Activated CD4-positive, alpha-beta memory T cell treated with anti-CD3 and anti-CD28 coated beads for 36 hours (primary cell): ENCODE measurements around the gene CASP14. TPM values are rescaled to one million over a fixed set of nuclear protein-coding genes. Genes with fewer than 3 reads are reported as not detected.
"Not testable (repeated sequence)": the region's sequence is repeated elsewhere in the genome, so short reads cannot be mapped to it uniquely, and the experiment has no call there.

Experiments used
- CTCF ChIA-PET: fragments of 350-600 bp; sonication (Branson Sonifier 250); formaldehyde crosslinking; loops from one replicate; lab custom pipeline; 2021; ENCODE audit warnings: antibody characterized with exemption, inconsistent platforms; lab: Charles Lee
- POLR2A ChIA-PET: fragments of 350-600 bp; sonication (Branson Sonifier 250); formaldehyde crosslinking; loops from one replicate; lab custom pipeline; 2021; ENCODE audit warnings: antibody characterized with exemption; lab: Charles Lee
- DNase-seq: peaks from one replicate; pipeline ENCODE4 v3.0.0-alpha.2; 2020
- H3K27ac Mint-ChIP-seq: one replicate; pipeline ENCODE4 v1.8.0; 2021; ENCODE audit warnings: mixed read lengths
- H3K27me3 Mint-ChIP-seq: one replicate; pipeline ENCODE4 v1.8.0; 2021; ENCODE audit warnings: mixed read lengths
- H3K36me3 Mint-ChIP-seq: one replicate; pipeline ENCODE4 v1.8.0; 2021; ENCODE audit warnings: mixed read lengths
- H3K4me1 Mint-ChIP-seq: one replicate; pipeline ENCODE4 v1.8.0; 2021; ENCODE audit warnings: low read depth, mixed read lengths
- H3K4me3 Mint-ChIP-seq: one replicate; pipeline ENCODE4 v1.8.0; 2021; ENCODE audit warnings: mild to moderate bottlenecking, mixed read lengths
- H3K9me3 Mint-ChIP-seq: one replicate; pipeline ENCODE4 v1.8.0; 2021; ENCODE audit warnings: mixed read lengths
- intact Hi-C: fragments of 100-400 bp; cut with micrococcal nuclease; formaldehyde crosslinking; loops from one replicate; pipeline ENCODE4 v1.15.1; 2023
- total RNA-seq, 2 experiments: library from RNA; stranded (reverse); gene quantifications; one replicate each; pipeline ENCODE4 v1.2.3, GENCODE V29; 2021

CASP14 gene
- total RNA-seq, 2 experiments from 2014 or later = not detected

DNA sequence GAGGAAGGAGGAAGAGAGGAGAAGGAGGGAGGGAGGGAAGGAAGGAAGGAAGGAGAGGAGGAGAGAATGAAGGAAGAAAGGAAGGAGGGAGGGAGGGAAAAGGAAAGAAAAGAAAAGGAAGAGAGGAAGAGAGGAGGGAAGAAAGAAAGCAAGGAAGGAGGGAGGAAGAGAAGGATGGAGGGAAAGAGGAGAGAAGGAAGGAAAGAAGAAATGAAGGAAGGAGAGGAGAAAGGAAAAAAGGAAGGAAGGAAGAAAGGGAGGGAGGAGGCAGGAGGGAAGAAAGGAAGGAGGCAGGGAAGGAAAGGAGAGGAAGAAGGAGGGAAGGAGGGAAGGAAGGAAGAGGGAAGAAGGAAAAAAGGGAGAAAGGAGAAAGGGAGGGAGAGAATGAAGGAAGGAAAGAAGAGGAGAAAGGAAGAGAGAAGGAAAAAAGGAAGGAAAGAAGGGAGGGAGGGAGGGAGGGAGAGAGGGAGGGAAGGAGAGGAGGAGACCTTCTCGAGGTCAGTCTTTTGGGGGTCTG is 13.4 kb upstream of the CASP14 start:
- ChIA-PET POLR2A (no interaction called here), CTCF (no interaction called here)
- Mint-ChIP-seq H3K27ac (no peak overlapping the region), H3K9me3 (no peaks in the 10 kb centered on the region), H3K27me3 (peaks cover 30% of the 10 kb centered on the region), H3K36me3 (no peaks in the 10 kb centered on the region), H3K4me1 (no peaks in the 10 kb centered on the region), H3K4me3 (no peak overlapping the region)
- no peak for DNase-seq
- intact Hi-C loops = no loop called here

DNA sequence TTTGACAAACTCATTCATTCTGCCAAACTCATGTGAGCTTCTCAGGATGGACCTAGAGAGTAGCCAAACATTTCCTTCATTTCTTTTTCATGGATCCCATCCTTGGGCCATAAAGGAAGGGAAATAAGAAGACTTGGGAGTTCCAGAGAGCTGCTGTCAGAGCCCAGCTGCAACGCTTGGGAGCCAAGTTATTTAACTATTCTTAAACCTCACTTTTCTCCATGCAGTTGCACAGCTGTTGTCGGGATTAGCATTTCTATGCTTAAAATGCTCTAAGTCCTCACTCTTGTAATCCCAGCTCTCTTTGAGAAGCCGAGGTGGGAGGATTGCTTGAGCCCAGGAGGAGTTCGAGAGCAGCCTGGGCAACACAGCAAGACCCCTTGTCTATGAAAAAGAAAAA is 11.7 kb upstream of the CASP14 start:
- ChIA-PET CTCF (no interaction called here), POLR2A (no interaction called here)
- peaks cover 30% of the 10 kb centered on the region for H3K27me3 Mint-ChIP-seq

DNA sequence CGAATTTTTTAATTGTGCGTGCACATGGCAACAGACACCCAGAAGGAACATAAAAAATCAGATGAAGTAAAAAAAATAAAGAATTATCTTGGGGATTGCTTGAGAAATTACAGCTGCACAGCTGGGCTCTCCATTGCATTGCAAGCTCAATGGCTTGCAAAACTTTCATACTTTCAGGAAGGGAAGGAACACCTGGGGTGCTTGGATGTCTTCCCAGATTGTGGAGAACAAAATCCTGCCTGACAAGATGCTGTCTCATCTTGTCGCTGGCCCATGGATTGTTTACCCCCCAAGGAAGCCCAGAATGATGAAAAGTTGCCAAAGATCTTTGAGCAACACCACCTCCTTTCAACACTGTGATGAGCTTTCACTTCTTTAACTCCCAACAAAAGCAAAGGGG is 11.0 kb upstream of the CASP14 start:
- intact Hi-C loops = no loop called here
- no peak for DNase-seq
- ChIA-PET POLR2A (no interaction called here), CTCF (no interaction called here)
- no peak overlapping the region for H3K4me3 Mint-ChIP-seq
- H3K27me3 Mint-ChIP-seq = peaks cover 29% of the 10 kb centered on the region
- H3K27ac Mint-ChIP-seq = no peak overlapping the region
- no peaks in the 10 kb centered on the region for H3K36me3 Mint-ChIP-seq
- H3K4me1 Mint-ChIP-seq = no peaks in the 10 kb centered on the region
- H3K9me3 Mint-ChIP-seq = no peaks in the 10 kb centered on the region

More for the DNA sequence above, 11.7 kb upstream of the CASP14 start:
- Mint-ChIP-seq H3K4me1 (no peaks in the 10 kb centered on the region), H3K27ac (no peak overlapping the region), H3K36me3 (no peaks in the 10 kb centered on the region), H3K4me3 (no peak overlapping the region), H3K9me3 (no peaks in the 10 kb centered on the region)
- intact Hi-C loops = no loop called here
- DNase-seq = no peak

DNA sequence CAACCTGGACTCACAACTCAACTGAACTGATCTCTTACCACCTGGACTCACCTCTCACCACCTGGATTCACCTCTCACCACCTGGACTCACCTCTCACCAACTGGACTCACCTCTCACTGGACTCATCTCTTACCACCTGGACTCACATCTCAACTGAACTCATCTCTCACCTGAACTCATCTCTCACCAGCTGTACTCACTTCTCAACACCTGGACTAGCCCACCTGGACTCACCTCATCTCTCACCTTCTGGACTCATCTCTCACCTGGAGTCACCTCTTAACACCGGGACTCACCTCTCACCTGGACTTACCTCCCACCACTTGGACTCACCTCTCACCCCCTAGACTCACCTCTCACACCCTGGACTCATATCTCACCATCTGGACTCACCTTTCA is 7.3 kb upstream of the CASP14 start:
- Mint-ChIP-seq H3K27me3 (peaks cover 25% of the 10 kb centered on the region), H3K4me3 (no peak overlapping the region), H3K27ac (no peak overlapping the region), H3K36me3 (no peaks in the 10 kb centered on the region), H3K9me3 (no peaks in the 10 kb centered on the region), H3K4me1 (no peaks in the 10 kb centered on the region)
- CTCF ChIA-PET = no interaction called here
- POLR2A ChIA-PET = no interaction called here
- no peak for DNase-seq
- intact Hi-C loops = no loop called here

DNA sequence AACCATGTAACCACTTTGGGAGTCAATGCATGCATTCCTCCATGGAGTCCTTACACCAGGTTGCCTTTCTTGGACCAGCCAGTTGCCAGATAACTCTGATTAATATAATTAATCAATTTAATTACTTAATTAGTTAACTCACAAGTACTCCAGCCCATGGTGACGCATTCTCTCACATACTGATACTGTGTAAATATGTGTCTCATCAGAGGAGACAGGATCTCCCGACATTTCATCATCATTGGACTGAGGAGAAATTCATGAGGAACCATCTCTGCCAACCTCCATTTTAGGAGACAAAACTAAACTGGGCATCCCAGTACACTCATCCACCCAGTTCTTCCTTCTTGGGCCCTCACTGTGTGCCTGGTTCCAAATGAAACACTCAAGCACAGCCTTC is 6.5 kb upstream of the CASP14 start:
- no peak for DNase-seq
- ChIA-PET POLR2A (no interaction called here), CTCF (no interaction called here)
- Mint-ChIP-seq H3K27ac (no peak overlapping the region), H3K9me3 (no peaks in the 10 kb centered on the region), H3K36me3 (no peaks in the 10 kb centered on the region), H3K4me1 (no peaks in the 10 kb centered on the region), H3K27me3 (peaks cover 27% of the 10 kb centered on the region), H3K4me3 (no peak overlapping the region)
- intact Hi-C loops = no loop called here

DNA sequence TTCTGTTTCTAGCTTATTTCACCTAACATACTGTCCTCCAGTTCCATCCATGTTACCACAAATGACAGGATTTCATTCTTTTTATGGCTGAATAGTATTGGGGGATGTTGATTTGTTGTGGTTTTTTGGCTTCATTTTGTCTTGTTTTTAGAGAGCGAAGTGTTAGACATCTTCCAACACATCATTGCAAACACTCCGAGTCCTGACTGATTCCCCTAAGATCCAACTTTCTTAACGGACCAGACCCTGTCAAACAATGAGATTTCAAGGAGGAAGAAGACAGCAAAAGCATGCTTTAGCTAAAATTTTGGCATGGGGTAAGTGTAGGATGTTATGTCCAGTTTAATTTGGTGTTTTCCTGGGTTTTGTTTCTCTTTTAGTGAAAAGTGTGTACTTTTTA is 3.8 kb upstream of the CASP14 start:
- Mint-ChIP-seq H3K9me3 (no peaks in the 10 kb centered on the region), H3K4me3 (no peak overlapping the region), H3K36me3 (no peaks in the 10 kb centered on the region), H3K4me1 (no peaks in the 10 kb centered on the region), H3K27me3 (peaks cover 24% of the 10 kb centered on the region), H3K27ac (no peak overlapping the region)
- CTCF ChIA-PET = no interaction called here
- DNase-seq = no peak
- POLR2A ChIA-PET = no interaction called here
- intact Hi-C loops = no loop called here

DNA sequence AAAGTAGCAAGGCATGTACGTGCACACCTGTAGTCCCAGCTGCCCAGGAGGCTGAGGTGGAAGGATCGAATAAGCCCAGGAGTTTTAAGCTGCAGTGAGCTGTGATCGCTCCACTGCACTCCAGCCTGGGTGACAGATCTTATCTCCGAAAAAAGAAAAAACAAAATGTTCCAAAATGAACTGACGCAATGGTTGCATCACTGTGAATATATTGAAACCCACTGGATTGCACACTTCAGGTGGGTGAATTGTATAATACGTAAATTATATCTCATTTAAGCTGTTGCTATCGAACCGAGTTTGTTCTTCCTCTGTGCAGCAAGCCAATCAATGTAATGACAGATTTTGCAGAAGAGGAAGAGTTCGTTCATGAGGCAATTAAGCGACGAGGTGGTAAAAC is 1.6 kb upstream of the CASP14 start:
- H3K4me1 Mint-ChIP-seq = no peaks in the 10 kb centered on the region

DNA sequence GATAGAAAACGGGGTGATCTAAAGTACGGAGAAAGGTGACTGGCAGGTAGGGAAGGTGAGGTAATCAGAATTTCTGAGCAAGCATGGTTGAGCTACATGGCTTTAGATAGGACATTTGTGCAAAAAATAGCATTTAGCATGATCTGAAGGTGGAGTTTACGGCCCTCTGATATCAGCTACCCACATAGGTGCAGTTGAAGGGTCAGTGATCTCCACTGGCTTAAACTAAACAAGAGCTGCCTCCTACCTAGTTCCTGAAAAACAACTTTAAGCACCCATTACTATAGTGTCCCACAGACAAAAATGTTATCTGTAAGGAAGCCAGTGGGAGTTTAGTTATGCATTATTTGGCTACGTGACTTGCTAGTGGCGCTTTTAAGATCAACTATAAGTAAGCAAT is 1.2 kb upstream of the CASP14 start:
- CTCF ChIA-PET = no interaction called here
- Mint-ChIP-seq H3K9me3 (no peaks in the 10 kb centered on the region), H3K27ac (no peak overlapping the region), H3K27me3 (peaks cover 35% of the 10 kb centered on the region), H3K4me1 (no peaks in the 10 kb centered on the region), H3K36me3 (no peaks in the 10 kb centered on the region), H3K4me3 (no peak overlapping the region)
- POLR2A ChIA-PET = no interaction called here
- no peak for DNase-seq
- intact Hi-C loops = no loop called here

More for the DNA sequence above, 1.6 kb upstream of the CASP14 start:
- CTCF ChIA-PET = interaction anchor here (0.6 kb wide), 1 partner anchor 39 kb away, joined by 3 read pairs; no protein-coding TSS in a partner anchor
- peaks cover 35% of the 10 kb centered on the region for H3K27me3 Mint-ChIP-seq
- no peak overlapping the region for H3K27ac Mint-ChIP-seq
- POLR2A ChIA-PET = no interaction called here
- H3K9me3 Mint-ChIP-seq = no peaks in the 10 kb centered on the region
- no peak for DNase-seq
- intact Hi-C loops = no loop called here
- no peak overlapping the region for H3K4me3 Mint-ChIP-seq
- H3K36me3 Mint-ChIP-seq = no peaks in the 10 kb centered on the region

DNA sequence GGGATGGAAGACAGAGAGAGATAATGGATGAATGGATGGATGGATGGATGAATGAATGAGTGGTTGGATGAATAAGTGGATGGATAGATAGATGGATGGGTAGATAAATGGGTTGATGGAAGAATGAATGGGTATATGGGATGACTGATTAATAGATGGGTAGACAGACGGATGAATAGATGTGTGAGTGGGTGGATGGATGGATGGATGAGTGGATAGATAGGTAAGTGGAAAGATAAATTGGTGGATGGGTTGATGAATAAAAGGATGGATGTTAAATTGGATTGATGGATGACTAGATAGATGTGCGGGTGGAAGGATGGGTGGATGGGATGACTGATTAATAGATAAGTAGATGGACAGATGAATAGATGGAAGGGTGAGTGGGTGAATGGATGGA is 1.4 kb downstream of the CASP14 start:
- H3K4me1 Mint-ChIP-seq = no peaks in the 10 kb centered on the region
- no peak overlapping the region for H3K4me3 Mint-ChIP-seq
- no peaks in the 10 kb centered on the region for H3K36me3 Mint-ChIP-seq
- no peak for DNase-seq
- peaks cover 28% of the 10 kb centered on the region for H3K27me3 Mint-ChIP-seq
- POLR2A ChIA-PET = no interaction called here
- no peaks in the 10 kb centered on the region for H3K9me3 Mint-ChIP-seq
- no peak overlapping the region for H3K27ac Mint-ChIP-seq
- CTCF ChIA-PET = no interaction called here
- intact Hi-C loops = no loop called here

DNA sequence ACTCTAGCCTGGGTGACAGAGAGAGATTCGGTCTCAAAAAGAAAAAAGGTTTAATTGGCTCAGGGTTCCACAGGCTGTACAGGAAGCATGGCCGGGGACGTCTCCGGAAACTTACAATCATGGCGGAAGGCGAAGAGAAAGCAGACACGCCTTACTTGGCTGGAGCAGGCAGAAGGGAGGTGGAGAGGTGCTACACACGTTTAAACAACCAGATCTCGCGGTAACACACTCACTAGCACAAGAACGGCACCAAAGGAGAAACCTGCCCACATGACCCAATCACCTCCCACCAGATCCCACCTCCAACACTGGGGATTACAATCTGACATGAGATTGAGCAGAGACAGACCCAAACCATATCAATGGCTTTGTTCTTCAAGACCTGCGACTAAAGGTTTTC is 12.8 kb downstream of the CASP14 start:
- H3K27ac Mint-ChIP-seq = no peak overlapping the region
- POLR2A ChIA-PET = no interaction called here
- no peaks in the 10 kb centered on the region for H3K9me3 Mint-ChIP-seq
- intact Hi-C loops = no loop called here
- H3K27me3 Mint-ChIP-seq = peaks cover 39% of the 10 kb centered on the region
- H3K4me1 Mint-ChIP-seq = no peaks in the 10 kb centered on the region
- no peaks in the 10 kb centered on the region for H3K36me3 Mint-ChIP-seq
- CTCF ChIA-PET = no interaction called here
- no peak overlapping the region for H3K4me3 Mint-ChIP-seq
- no peak for DNase-seq

DNA sequence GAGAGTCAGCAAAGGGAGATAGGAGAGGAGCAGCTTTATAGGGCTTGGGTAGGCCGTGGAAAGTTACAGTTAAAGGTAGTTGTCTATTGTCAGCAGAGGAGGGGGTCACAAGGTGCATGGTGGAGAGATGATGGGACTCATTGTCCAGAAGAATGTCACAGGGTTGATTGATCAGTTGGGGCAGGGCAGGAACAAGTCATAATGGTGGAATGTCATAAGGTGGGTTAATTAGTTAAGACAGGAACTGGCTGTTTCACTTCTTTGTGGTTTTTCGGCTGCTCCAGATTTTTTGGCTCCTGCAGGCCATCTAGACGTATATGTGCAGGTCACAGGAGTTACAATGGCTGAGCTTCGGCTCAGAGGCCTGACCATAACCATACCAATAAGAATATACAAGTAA is 21.1 kb downstream of the CASP14 start:
- POLR2A ChIA-PET, H3K27ac Mint-ChIP-seq, DNase-seq, H3K27me3 Mint-ChIP-seq, H3K4me1 Mint-ChIP-seq, intact Hi-C loops, H3K36me3 Mint-ChIP-seq, H3K4me3 Mint-ChIP-seq, H3K9me3 Mint-ChIP-seq: not testable (repeated sequence)
- CTCF ChIA-PET = interaction anchor here (1.5 kb wide), 1 partner anchor 23 kb away, joined by 4 read pairs; no protein-coding TSS in a partner anchor

DNA sequence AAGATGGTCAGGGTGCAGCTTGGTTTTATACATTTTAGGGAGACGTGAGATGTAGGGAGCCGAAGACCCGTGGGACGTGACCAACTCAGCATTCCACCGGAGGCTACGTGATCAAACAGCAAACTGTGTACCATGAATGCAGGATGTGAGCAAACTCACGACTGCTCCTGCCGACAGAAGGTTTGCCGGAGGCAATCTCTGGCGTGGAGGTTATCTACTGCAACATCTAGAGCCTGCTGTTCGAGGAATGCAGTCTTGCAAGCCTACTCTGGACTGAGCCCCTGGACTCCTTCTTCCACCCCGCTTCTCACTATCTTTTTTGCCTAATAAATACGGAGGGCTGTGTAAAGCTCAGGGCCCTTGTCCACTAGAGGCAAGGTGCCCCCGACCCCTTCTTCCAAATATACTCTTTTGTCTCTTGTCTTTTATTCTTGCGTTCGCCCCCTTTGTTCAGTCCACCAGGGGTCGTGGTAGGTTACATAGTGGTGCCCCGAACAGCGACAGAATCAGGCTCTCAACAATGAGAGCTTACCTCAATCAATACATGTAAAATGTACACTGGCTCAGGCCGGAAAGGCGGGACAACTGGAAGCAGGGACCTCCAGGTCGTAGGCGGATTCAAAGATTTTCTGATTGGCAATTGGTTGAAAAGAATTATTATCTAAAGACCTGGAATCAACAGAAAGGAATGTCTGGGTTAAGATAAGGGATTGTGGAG is 23.8 kb downstream of the CASP14 start:
- intact Hi-C loops = no loop called here

DNA sequence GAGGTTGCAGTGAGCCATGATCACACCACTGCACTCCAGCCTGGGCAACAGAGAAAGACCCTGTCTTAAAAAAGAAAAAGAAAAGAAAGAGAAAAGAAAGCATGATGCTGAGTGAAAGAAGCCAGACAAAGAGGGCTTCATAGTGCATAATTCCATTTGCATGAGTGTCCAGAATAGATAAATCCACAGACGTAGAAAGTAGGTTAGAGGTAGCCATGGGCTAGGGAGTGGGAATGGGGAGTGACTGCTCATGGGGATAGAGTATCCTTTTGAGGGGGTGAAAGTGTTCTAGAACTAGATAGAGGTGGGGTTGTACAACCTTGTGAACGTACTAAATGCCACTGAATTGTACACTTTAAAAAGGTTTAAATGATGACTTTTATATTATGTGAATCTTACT is 25.1 kb downstream of the CASP14 start:
- ChIA-PET POLR2A (no interaction called here), CTCF (no interaction called here)
- H3K4me3 Mint-ChIP-seq = no peak overlapping the region
- H3K36me3 Mint-ChIP-seq = no peaks in the 10 kb centered on the region
- H3K9me3 Mint-ChIP-seq = no peaks in the 10 kb centered on the region
- no peak overlapping the region for H3K27ac Mint-ChIP-seq
- H3K4me1 Mint-ChIP-seq = no peaks in the 10 kb centered on the region
- intact Hi-C loops = no loop called here
- H3K27me3 Mint-ChIP-seq = peaks cover 5% of the 10 kb centered on the region
- no peak for DNase-seq

More for the DNA sequence above, 23.8 kb downstream of the CASP14 start:
- Mint-ChIP-seq H3K4me1 (no peaks in the 10 kb centered on the region), H3K27ac (no peak overlapping the region), H3K36me3 (no peaks in the 10 kb centered on the region), H3K9me3 (no peaks in the 10 kb centered on the region), H3K4me3 (no peak overlapping the region), H3K27me3 (peaks cover 2% of the 10 kb centered on the region)
- ChIA-PET CTCF (no interaction called here), POLR2A (no interaction called here)
- no peak for DNase-seq
